Suprapubic skin (tissue), 4 donors: ENCODE data around the gene FATE1. TPM values are rescaled to one million over a fixed set of nuclear protein-coding genes. Genes with fewer than 3 reads are reported as not detected.

ENCODE experiments used
- DNase-seq, 2 donors: peaks; one replicate each; pipeline ENCODE4 v3.0.0-alpha.2; 2019; ENCODE audit warnings: low spot score in 2 of 2
- H3K27ac ChIP-seq: fragments of 200-600 bp; sonication (generic); one replicate; pipeline ENCODE4 v1.5.1; 2019
- H3K27me3 ChIP-seq: fragments of 200-600 bp; sonication (generic); one replicate; pipeline ENCODE4 v1.5.1; 2019
- H3K36me3 ChIP-seq: fragments of 200-600 bp; sonication (generic); one replicate; pipeline ENCODE4 v1.5.1; 2019
- H3K4me1 ChIP-seq: fragments of 200-600 bp; sonication (generic); one replicate; pipeline ENCODE4 v1.5.1; 2019
- H3K4me3 ChIP-seq: fragments of 200-600 bp; sonication (generic); one replicate; pipeline ENCODE4 v1.5.1; 2019; ENCODE audit warnings: mild to moderate bottlenecking
- H3K9me3 ChIP-seq: fragments of 200-600 bp; sonication (generic); one replicate; pipeline ENCODE4 v1.5.1; 2019
- EP300 ChIP-seq: sonication (generic); formaldehyde crosslinking; IDR thresholded peaks from one replicate; pipeline ENCODE4 v1.6.1; 2017; ENCODE audit warnings: antibody characterized with exemption
- POLR2A ChIP-seq, 2 donors: fragments of 450-650 bp; IDR thresholded peaks; one replicate each; pipeline ENCODE4 v1.6.1; 2017; ENCODE audit warnings: antibody characterized with exemption in 2 of 2, mild to moderate bottlenecking in 2 of 2, moderate library complexity in 2 of 2
- POLR2AphosphoS5 ChIP-seq, 3 donors: sonication (generic); formaldehyde crosslinking; IDR thresholded peaks; one replicate each; pipeline ENCODE4 v1.6.1; 2017; ENCODE audit warnings: antibody characterized with exemption in 3 of 3
- WGBS: methylation state at CpG from one replicate; pipeline ENCODE4 v1.1.5; 2018; 5-methylcytosine and 5-hydroxymethylcytosine counted together
- total RNA-seq, 4 donors: library from RNA; depleted of rRNA; stranded (reverse); fragments of >200 nt; gene quantifications; one replicate each; pipeline ENCODE4 v1.1.0, GENCODE V29; 2016
- TF ChIP-seq, protein P1 (sequence below), 2 donors: fragments of 200-600 bp in 1 of 2; fragments of 450-650 bp in 1 of 2; sonication (generic) in 1 of 2; IDR thresholded peaks; one replicate each; pipeline ENCODE4 v1.5.1; 2016 to 2019; ENCODE audit warnings: antibody characterized with exemption in 2 of 2, mild to moderate bottlenecking in 1 of 2, moderate library complexity in 1 of 2

The FATE1 gene
- total RNA-seq = not detected

GRCh38 chrX:151715752-151716151 lies at the start of gene FATE1:
Gene FATE1 (plus strand): TSS chrX:151716035. CDS start chrX:151716120, 85 bp downstream.
- Histone ChIP-seq H3K27me3 (no peaks in the 10 kb centered on the region), H3K4me1 (no peaks in the 10 kb centered on the region), H3K9me3 (no peaks in the 10 kb centered on the region), H3K27ac (no peak within 1 kb of the TSS), H3K4me3 (no peak within 1 kb of the TSS), H3K36me3 (no peaks in the 10 kb centered on the region)
- DNase-seq = no peak
- TF ChIP-seq POLR2AphosphoS5 (IDR thresholded peaks at IDR 0.05) = no peak
- no peak for TF ChIP-seq EP300
- TF ChIP-seq, protein P1, sequence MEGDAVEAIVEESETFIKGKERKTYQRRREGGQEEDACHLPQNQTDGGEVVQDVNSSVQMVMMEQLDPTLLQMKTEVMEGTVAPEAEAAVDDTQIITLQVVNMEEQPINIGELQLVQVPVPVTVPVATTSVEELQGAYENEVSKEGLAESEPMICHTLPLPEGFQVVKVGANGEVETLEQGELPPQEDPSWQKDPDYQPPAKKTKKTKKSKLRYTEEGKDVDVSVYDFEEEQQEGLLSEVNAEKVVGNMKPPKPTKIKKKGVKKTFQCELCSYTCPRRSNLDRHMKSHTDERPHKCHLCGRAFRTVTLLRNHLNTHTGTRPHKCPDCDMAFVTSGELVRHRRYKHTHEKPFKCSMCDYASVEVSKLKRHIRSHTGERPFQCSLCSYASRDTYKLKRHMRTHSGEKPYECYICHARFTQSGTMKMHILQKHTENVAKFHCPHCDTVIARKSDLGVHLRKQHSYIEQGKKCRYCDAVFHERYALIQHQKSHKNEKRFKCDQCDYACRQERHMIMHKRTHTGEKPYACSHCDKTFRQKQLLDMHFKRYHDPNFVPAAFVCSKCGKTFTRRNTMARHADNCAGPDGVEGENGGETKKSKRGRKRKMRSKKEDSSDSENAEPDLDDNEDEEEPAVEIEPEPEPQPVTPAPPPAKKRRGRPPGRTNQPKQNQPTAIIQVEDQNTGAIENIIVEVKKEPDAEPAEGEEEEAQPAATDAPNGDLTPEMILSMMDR (IDR thresholded peaks at IDR 0.05) = no peak
- no peak for TF ChIP-seq POLR2A (IDR thresholded peaks at IDR 0.05)
- WGBS = 62% methylated on average over 3 of the region's 3 CpGs

DNA sequence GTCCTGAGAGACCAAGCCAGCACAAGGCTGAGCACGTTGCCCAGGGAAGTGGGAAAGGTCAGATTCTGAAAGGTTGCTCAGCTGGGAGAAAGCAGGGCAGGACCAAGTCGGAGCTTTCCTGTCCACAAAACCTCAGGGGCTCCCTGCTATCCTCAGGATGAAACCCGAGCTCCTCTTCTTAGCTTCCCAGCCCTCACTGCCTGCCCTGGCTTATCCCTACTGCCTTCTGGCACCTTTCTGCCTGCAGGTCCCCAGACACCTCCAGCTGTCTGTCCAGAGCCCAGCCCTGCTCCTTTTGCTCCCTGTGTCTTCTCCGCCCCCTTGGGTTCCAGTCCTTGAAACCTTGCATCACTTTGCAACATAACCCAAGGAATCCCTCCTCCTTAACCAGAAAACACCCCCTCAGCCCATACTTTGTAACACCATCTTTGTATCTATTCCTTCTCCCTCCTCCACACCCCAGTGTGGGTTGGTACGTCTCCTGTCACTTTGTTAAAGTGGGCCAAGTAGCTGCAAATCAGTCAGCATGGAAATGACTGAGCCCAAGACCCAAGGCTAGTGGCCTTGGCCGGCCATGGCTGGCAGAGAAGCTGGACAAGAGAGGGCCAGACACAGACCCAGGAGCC lies 40.6 kb upstream of the FATE1 start:
- H3K36me3 ChIP-seq = no peaks in the 10 kb centered on the region
- no peaks in the 10 kb centered on the region for H3K4me1 ChIP-seq
- H3K27me3 ChIP-seq = no peaks in the 10 kb centered on the region
- no peak overlapping the region for H3K4me3 ChIP-seq
- 57% methylated on average over 6 of the region's 6 CpGs for WGBS
- no peak for TF ChIP-seq POLR2A (IDR thresholded peaks at IDR 0.05)
- TF ChIP-seq, protein P1 (IDR thresholded peaks at IDR 0.05) = no peak
- TF ChIP-seq POLR2AphosphoS5 (IDR thresholded peaks at IDR 0.05) = no peak
- H3K9me3 ChIP-seq = no peaks in the 10 kb centered on the region
- H3K27ac ChIP-seq = no peak overlapping the region
- DNase-seq = no peak

DNA sequence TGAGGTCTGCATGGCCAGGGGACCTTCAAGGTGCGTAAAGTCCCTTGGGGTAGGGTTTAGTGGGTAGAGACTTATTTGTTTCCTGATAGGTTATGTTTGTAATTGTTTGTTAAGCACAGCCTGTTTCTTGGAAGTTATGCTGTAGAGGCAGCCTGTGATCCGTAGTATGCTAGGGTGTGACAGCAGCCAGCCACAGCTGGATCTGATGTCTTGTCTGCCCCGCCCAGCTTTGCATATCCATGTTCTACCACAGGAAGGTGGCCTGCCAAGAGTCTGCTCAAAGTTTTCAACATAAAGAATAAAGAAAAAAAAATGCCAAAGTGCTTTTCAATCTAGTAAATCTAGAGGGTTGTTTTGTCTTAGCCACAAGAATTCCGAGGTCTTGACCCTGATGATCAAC lies 39.6 kb upstream of the FATE1 start:
- DNase-seq = no peak

GRCh38 chrX:151679798-151680402 lies 35.9 kb upstream of the FATE1 start:
- TF ChIP-seq POLR2AphosphoS5 (IDR thresholded peaks at IDR 0.05) (no peak), POLR2A (IDR thresholded peaks at IDR 0.05) (no peak), EP300 (no peak)
- TF ChIP-seq, protein P1 (IDR thresholded peaks at IDR 0.05) = no peak
- Histone ChIP-seq H3K36me3 (no peaks in the 10 kb centered on the region), H3K9me3 (no peaks in the 10 kb centered on the region), H3K27me3 (no peaks in the 10 kb centered on the region), H3K4me1 (no peaks in the 10 kb centered on the region), H3K27ac (no peak overlapping the region), H3K4me3 (no peak overlapping the region)
- DNase-seq = no peak
- 50% methylated on average over 5 of the region's 5 CpGs for WGBS

More for the DNA sequence above, 39.6 kb upstream of the FATE1 start:
- H3K27me3 ChIP-seq = no peaks in the 10 kb centered on the region
- H3K4me3 ChIP-seq = no peak overlapping the region
- no peaks in the 10 kb centered on the region for H3K9me3 ChIP-seq
- no peaks in the 10 kb centered on the region for H3K36me3 ChIP-seq
- no peak overlapping the region for H3K27ac ChIP-seq
- WGBS = 48% methylated on average over 4 of the region's 4 CpGs
- H3K4me1 ChIP-seq = no peaks in the 10 kb centered on the region
- TF ChIP-seq, protein P1 (IDR thresholded peaks at IDR 0.05) = no peak
- TF ChIP-seq EP300 (no peak), POLR2AphosphoS5 (IDR thresholded peaks at IDR 0.05) (no peak), POLR2A (IDR thresholded peaks at IDR 0.05) (no peak)

DNA sequence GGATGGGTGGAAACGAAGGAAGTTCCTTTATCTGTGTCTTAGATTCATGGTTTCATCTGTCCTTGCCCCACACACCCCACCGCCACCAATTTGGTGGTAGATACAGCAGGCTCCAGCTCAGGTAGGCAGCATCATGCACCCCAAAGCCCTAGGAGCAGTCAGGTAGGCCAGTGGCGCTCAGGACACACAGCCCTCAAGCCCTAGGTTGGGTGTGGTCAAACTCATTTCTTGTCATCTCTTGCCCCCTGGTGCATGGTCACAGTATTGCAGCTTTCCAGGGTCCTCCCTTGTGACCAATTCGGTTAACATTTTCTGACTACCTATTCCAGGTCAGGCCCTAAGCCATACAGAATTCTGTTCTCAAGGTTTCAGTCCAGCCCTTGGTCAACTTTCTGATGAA lies 35.0 kb upstream of the FATE1 start:
- Histone ChIP-seq H3K27me3 (no peaks in the 10 kb centered on the region), H3K36me3 (no peaks in the 10 kb centered on the region), H3K9me3 (no peaks in the 10 kb centered on the region), H3K4me3 (no peak overlapping the region), H3K27ac (no peak overlapping the region), H3K4me1 (no peaks in the 10 kb centered on the region)
- 48% methylated on average over 4 of the region's 4 CpGs for WGBS
- TF ChIP-seq POLR2AphosphoS5 (IDR thresholded peaks at IDR 0.05) = no peak
- TF ChIP-seq, protein P1 (IDR thresholded peaks at IDR 0.05) = peak in 1 of 2 donors; percentile 45
- no peak for DNase-seq
